Activated CD8-positive, alpha-beta memory T cell treated with anti-CD3 and anti-CD28 coated beads, Interleukin-2, amount 50 U/mL, for 48 hours (primary cell): ENCODE results near the gene C11orf98.
A peak's percentile ranks its signal among the peaks of the same experiment; 100 is the strongest.
"Not testable (repeated sequence)": the region's sequence is repeated elsewhere in the genome, so short reads cannot be mapped to it uniquely, and the experiment has no call there.

Experiments used
- DNase-seq: peaks from one replicate; pipeline ENCODE4 v3.0.0-alpha.2; 2020

The C11orf98 gene

DNA sequence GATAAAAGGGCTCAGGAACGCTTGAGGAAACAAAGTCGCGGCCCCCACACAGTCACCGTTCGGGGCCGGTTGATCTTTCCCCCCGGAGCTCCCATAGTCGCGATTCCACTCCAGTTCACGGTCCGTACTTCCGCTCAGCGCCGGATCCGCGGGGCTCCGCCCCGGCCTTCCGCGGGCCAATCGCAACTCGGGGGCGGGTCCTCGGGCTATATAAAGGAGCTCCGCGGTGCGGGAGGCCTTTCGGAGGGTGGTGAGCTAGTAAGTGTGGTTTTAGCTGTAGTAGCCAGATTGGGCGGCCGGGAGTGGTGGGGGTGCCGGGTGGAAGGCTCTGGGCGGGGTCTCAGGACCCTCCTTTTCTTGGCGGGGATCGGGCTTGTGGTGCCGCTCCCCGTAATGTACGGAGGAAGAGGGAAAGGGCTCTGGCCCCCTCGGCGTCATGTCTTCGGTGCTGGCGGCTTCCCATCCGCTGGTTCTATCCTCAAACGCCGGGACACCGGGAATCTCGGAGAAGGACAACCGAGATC, at the start of gene C11orf98, which contains the start of gene CSKMT:
TSS of gene C11orf98 (minus strand) at position 136 of the 524 bp plus-strand sequence. CDS start at position 95, 41 bp downstream.
TSS of gene CSKMT (plus strand) at position 238 of the 524 bp plus-strand sequence. CDS start 568 bp downstream, outside the sequence.
- DNase-seq, result peak; percentile 99

GRCh38 chr11:62713343-62713742, 48.3 kb upstream of the C11orf98 start:
- DNase-seq, result no peak

DNA sequence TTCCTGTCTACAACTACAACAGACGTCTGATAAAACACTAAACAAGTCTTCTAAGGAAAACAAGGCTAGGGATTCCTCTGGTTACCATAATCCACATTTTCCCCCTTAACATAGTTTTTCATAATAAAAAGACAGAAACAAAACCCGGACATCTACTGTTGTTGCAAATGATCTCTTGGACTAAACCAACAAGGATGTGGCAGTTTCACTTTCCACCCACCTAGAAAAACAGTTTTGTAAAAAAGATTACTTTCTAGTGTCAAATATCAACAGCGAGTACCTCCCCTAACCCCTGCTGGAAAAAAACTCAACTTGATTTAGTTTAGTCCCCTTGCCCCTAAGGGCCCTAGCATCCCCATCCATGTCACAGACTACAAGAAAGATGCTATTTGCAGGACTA, 47.9 kb upstream of the C11orf98 start:
- DNase-seq, result no peak

DNA sequence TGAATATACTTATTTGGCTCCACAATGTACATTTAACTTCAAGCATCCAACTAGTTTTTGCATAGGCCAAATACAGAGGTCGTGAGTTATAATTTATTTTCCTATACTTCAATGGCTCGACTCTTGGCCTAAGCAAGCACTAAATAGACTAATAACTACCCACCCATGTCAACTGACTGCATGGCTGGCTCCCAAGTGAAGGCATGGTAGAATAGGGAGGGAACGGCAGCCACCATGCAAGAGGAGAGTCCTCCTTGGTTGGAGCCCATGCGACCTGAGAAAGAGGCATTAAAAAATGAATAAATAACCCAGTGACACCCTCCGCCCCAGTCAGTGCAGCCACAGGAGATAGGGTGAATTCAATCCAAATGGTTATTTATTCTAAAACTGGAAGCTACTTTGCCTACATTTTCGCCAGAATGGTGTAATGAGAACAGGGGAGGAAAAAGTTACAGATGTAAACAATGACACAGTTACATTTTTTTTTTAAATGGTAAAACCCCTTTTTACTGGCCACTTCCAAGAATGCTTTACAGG, 47.3 kb upstream of the C11orf98 start:
- DNase-seq, result no peak

- DNase-seq, result no peak
These were observed 45.0 kb upstream of the C11orf98 start for GRCh38 chr11:62710001-62710345.

GRCh38 chr11:62709247-62710000, 44.4 kb upstream of the C11orf98 start:
- peak; percentile 92 for DNase-seq

DNA sequence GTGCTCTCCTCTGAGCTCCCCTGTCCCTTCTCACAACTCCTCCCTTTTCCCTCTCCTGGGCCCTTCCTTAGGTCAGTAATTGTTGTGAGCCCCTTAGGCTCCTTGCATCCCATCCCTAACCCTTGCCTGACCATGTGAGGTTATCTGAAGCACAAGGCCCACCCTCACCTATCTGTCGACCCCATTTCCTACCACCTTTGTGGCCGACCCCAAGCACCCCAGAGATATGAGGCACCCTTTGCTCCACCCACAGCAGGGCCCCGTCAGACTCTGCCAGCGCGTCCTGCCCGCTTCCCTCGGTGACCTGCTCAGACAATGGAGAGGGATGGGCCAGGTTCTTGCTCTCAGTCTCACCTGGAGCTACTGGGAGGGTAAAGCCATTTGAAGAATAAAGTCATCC, 43.8 kb upstream of the C11orf98 start:
- peak; percentile 75 for DNase-seq

- peak; percentile 59 for DNase-seq
These were observed 43.4 kb upstream of the C11orf98 start for GRCh38 chr11:62708392-62708791.

DNA sequence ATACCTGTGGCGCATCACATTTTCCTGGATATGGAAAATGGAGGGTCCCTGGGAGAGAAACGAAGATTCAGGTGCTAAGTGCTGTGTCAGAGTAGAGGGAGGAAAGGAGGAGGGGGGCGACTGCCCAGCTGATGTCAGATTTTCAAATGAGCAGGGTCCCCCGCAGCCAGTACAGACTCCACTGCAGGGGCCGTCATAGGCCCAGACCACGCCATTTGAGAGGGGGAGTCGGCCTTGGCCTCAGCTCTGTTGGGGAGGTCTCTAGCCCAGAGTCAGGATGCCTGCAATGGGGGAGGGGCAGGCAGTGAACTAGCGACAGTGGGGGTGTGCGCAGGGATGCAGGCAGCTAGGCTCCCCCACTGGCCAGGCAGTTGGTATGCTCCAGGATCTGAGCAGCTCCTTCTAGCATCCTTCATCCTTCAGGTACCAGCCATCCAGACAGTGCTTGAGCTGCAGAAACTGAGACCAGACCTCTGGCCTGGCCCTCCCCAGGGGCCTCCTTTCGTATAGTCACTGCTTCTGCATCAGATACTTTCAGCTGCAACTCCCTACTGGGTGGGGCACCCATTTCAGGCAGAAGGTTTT, 42.4 kb upstream of the C11orf98 start, which contains the start of the genes BSCL2 and GNG3:
TSS of gene BSCL2 (minus strand) at position 148 of the 585 bp plus-strand sequence. CDS start 229 bp downstream, outside the sequence.
TSS of gene GNG3 (plus strand) at position 400 of the 585 bp plus-strand sequence. CDS start 620 bp downstream, outside the sequence.
- peak; percentile 55 for DNase-seq

GRCh38 chr11:62706850-62707247, 41.8 kb upstream of the C11orf98 start:
- DNase-seq, result no peak

- DNase-seq, result peak; percentile 98
These were observed 41.2 kb upstream of the C11orf98 start for GRCh38 chr11:62705880-62706849.

- DNase-seq, result no peak
These were observed 40.4 kb upstream of the C11orf98 start for GRCh38 chr11:62705413-62705812.

DNA sequence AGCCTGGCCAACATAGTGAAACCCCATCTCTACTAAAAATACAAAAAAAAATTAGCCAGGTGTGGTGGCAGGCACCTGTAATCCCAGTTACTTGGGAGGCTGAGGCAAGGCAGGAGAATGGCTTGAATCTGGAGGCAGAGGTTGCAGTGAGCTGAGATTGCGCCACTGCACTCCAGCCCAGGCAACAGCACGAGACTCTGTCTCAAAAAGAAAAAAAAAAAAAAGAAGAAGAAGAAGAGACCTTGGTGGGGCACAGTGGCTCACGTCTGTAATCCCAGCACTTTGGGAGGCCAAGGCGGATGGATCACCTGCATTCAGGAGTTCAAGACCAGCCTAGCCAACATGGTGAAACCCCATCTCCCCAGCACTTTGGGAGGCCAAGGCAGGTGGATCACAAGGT, 38.9 kb upstream of the C11orf98 start:
- DNase-seq, result not testable (repeated sequence)

- DNase-seq, result no peak
These were observed 37.2 kb upstream of the C11orf98 start for GRCh38 chr11:62702246-62702645.

GRCh38 chr11:62694455-62695167, 29.6 kb upstream of the C11orf98 start:
- peak; percentile 83 for DNase-seq

- DNase-seq, result not testable (repeated sequence)
These were observed 28.6 kb upstream of the C11orf98 start for GRCh38 chr11:62693624-62694023.

- DNase-seq, result no peak
These were observed 24.6 kb upstream of the C11orf98 start, which contains the start of gene LRRN4CL for GRCh38 chr11:62689421-62690183. LRRN4CL (minus strand) TSS chr11:62689530; CDS start chr11:62688508, 1,022 bp downstream.

DNA sequence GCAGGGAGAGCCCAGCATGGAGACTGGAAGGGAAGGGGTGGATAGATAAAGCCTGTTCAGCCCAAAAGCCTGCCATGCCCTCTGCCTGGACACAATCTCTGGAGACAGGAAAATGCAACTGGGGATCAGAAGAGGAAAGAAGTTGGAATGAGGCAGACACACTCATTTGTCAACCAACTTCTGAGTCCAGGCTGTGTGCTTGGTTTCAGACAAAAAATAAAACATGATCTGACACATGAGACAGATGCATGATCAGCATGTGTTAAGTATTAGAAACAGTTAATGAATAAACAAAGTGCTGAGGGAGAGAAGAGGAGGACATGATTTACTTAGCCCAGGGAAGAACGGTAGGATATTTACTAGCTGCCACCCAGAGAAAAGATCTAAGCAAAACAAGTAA, 23.5 kb upstream of the C11orf98 start:
- no peak for DNase-seq

- no peak for DNase-seq
These were observed 22.7 kb upstream of the C11orf98 start for GRCh38 chr11:62687508-62688396.

DNA sequence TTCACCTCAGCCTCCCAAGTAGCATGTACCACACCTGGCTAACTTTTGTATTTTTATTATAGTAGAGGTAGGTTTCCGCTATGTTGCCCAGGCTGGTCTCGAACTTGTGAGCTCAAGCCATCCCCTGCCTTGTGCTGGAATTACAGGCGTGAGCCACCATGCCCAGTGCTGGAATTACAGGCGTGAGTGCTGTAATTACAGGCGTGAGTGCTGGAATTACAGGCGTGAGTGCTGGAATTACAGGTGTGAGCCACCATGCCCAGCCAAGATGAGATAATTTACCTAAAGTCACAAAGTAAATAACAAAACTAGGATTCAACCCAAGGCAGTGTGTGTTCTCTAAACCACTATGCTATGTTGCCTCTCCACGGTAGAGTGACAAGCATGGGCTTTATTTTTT, 17.5 kb upstream of the C11orf98 start:
- DNase-seq, result no peak
